Esophagus muscularis mucosa (tissue), 4 donors: Measurements from ENCODE around the gene LDLRAD1.

Experiments
- CTCF ChIP-seq, 3 experiments: fragments of 200-600 bp in 2 of 3; fragments of 450-650 bp in 1 of 3; sonication (generic) in 2 of 3; IDR thresholded peaks; one replicate each; pipeline ENCODE4 v1.5.1; 2017 to 2019; ENCODE audit warnings: antibody characterized with exemption in 3 of 3, mild to moderate bottlenecking in 2 of 3, moderate library complexity in 1 of 3
- EP300 ChIP-seq: sonication (generic); formaldehyde crosslinking; IDR thresholded peaks from one replicate; pipeline ENCODE4 v1.6.1; 2017; ENCODE audit warnings: antibody characterized with exemption
- POLR2A ChIP-seq: fragments of 450-650 bp; IDR thresholded peaks from one replicate; pipeline ENCODE4 v1.6.1; 2017; ENCODE audit warnings: antibody characterized with exemption, moderate library complexity, mild to moderate bottlenecking, low read depth

DNA sequence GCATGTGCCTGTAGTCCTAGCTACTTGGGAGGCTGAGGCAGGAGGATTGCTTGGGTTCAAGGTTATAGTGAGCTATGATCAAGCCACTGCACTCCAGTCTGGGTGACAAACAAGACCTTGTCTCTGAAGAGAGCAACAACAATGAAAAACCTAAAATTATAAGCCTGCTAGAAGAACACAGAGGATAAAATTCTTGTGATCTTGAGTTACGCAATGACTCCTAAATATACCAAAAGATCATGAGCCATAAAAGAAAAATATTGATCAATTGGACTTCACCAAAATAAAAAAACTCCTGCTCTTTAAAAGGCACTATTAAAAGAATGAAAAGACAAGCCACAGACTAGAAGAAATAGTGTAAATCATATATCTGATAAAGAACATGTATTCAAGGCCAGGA lies 22.3 kb downstream of the LDLRAD1 start:
- no peak for TF ChIP-seq CTCF (IDR thresholded peaks at IDR 0.05)
- no peak for TF ChIP-seq EP300
- no peak for TF ChIP-seq POLR2A
